HepG2 (cell line): ENCODE measurements around the gene ZNF777. TPM values are rescaled to one million over a fixed set of nuclear protein-coding genes. Genes with fewer than 3 reads are reported as not detected.

ENCODE experiments used
- EP300 ChIP-seq, 3 experiments: sonication (generic) in 1 of 3; formaldehyde crosslinking in 1 of 3; IDR thresholded peaks; 2 replicates each; pipeline versions ENCODE4 v1.5.1 to v1.6.1; 2011 to 2020; ENCODE audit warnings: low read depth in 2 of 3, low read length in 2 of 3, borderline replicate concordance in 1 of 3, improper control_type of control experiment in 1 of 3, mild to moderate bottlenecking in 1 of 3, missing genetic modification reagents in 1 of 3, moderate library complexity in 1 of 3
- FIP1L1 ChIP-seq: fragments of 200-400 bp; formaldehyde crosslinking; IDR thresholded peaks from 2 replicates; pipeline ENCODE4 v1.6.1; 2018; ENCODE audit warnings: low read depth, mild to moderate bottlenecking, low read length, moderate library complexity, borderline replicate concordance; ENCODE audit not compliant: insufficient read depth
- FOXK1 ChIP-seq: sonication (generic); formaldehyde crosslinking; IDR thresholded peaks from 2 replicates; pipeline ENCODE4 v1.4.0; 2020; ENCODE audit warnings: low read depth, missing genetic modification reagents, borderline replicate concordance
- HNRNPL ChIP-seq: fragments of 200-400 bp; formaldehyde crosslinking; IDR thresholded peaks from 2 replicates; pipeline ENCODE4 v1.6.1; 2017; ENCODE audit warnings: mild to moderate bottlenecking, low read depth, low read length
- HOXA7 ChIP-seq: sonication (generic); formaldehyde crosslinking; IDR thresholded peaks from 2 replicates; pipeline ENCODE4 v1.8.1; 2022; ENCODE audit warnings: mild to moderate bottlenecking, missing genetic modification reagents, moderate library complexity
- HOXA9 ChIP-seq: sonication (generic); formaldehyde crosslinking; IDR thresholded peaks from 2 replicates; pipeline ENCODE4 v1.8.1; 2022; ENCODE audit warnings: missing genetic modification reagents, mild to moderate bottlenecking, moderate library complexity, borderline replicate concordance
- KAT2B ChIP-seq: fragments of 150-350 bp; IDR thresholded peaks from 2 replicates; pipeline ENCODE4 v1.6.1; 2014; ENCODE audit warnings: low read depth, low read length, borderline replicate concordance
- MNT ChIP-seq: fragments of 450-650 bp; IDR thresholded peaks from 2 replicates; pipeline ENCODE4 v1.6.1; 2016
- MXD4 ChIP-seq: IDR thresholded peaks from 2 replicates; pipeline ENCODE4 v1.6.1; 2016; ENCODE audit warnings: mild to moderate bottlenecking, missing biosample characterization, missing genetic modification reagents
- NFYB ChIP-seq: sonication (generic); formaldehyde crosslinking; IDR thresholded peaks from 2 replicates; pipeline ENCODE4 v1.4.0; 2020; ENCODE audit warnings: missing genetic modification reagents
- PHF20 ChIP-seq: sonication (generic); formaldehyde crosslinking; IDR thresholded peaks from 2 replicates; pipeline ENCODE4 v1.5.0; 2020; ENCODE audit warnings: mild to moderate bottlenecking, missing genetic modification reagents
- SMARCC2 ChIP-seq: fragments of 450-650 bp; IDR thresholded peaks from 2 replicates; pipeline ENCODE4 v1.6.1; 2017; ENCODE audit warnings: antibody characterized with exemption, mild to moderate bottlenecking
- TBX2 ChIP-seq: sonication (generic); formaldehyde crosslinking; IDR thresholded peaks from 2 replicates; pipeline ENCODE4 v1.5.0; 2020; ENCODE audit warnings: missing genetic modification reagents, mild to moderate bottlenecking, borderline replicate concordance
- ZBTB4 ChIP-seq: sonication (generic); formaldehyde crosslinking; IDR thresholded peaks from 2 replicates; pipeline ENCODE4 v1.4.0; 2020; ENCODE audit warnings: missing genetic modification reagents, mild to moderate bottlenecking, borderline replicate concordance
- ZBTB44 ChIP-seq: sonication (generic); formaldehyde crosslinking; IDR thresholded peaks from 2 replicates; pipeline ENCODE4 v1.4.0; 2020; ENCODE audit warnings: missing genetic modification reagents
- ZFP90 ChIP-seq: sonication (generic); formaldehyde crosslinking; IDR thresholded peaks from 2 replicates; pipeline ENCODE4 v1.8.0; 2022; ENCODE audit warnings: missing genetic modification reagents, mild to moderate bottlenecking, inconsistent platforms, borderline replicate concordance
- ZKSCAN1 ChIP-seq: fragments of 150-350 bp; IDR thresholded peaks from 2 replicates; pipeline ENCODE4 v1.6.1; 2014; ENCODE audit warnings: low read length
- ZNF850 ChIP-seq: sonication (generic); formaldehyde crosslinking; conservative IDR thresholded peaks from 2 replicates; pipeline ENCODE4 v1.9.0; 2021; ENCODE audit warnings: mild to moderate bottlenecking, missing genetic modification reagents
- polyA plus RNA-seq, 8 experiments: library from polyadenylated mRNA; depleted of rRNA in 3 of 8; stranded (reverse) in 7 of 8; unstranded in 1 of 8; fragments of >200 nt; fragmentation: Illumina TruSeq in 4 of 8; extraction: Trizol in 4 of 8; gene quantifications; 2 replicates each; pipeline versions ENCODE4 v1.2.1 to v1.2.3, GENCODE V29; 2011 to 2016; ENCODE audit warnings: low read depth in 4 of 8, missing spikeins in 1 of 8, mixed read lengths in 1 of 8; ENCODE audit not compliant: insufficient read depth in 1 of 8
- total RNA-seq, 5 experiments: library from RNA; depleted of rRNA; stranded (reverse); fragments of >200 nt; fragmentation: Illumina TruSeq; extraction: Trizol; gene quantifications; 2 replicates each; pipeline ENCODE4 v1.2.3, GENCODE V29; 2016; ENCODE audit warnings: low read depth in 1 of 5
- TF ChIP-seq, protein P1 (sequence below): sonication (generic); formaldehyde crosslinking; IDR thresholded peaks from 2 replicates; pipeline ENCODE4 v1.5.1; 2020; ENCODE audit warnings: missing genetic modification reagents, mild to moderate bottlenecking, borderline replicate concordance

The ZNF777 gene
- total and polyA plus RNA-seq, 2 of the 13 experiments (the other 11 are each of a cell fraction or from before 2014, with no cell fraction given) = 3.8 to 6.0 TPM

GRCh38 chr7:149460493-149461277 is at the start of gene ZNF777 (continued):
- TF ChIP-seq ZBTB44 (CRISPR knock-in tag) (no peak), PHF20 (peak; percentile 46), ZBTB4 (CRISPR knock-in tag) (no peak), ZFP90 (CRISPR knock-in tag) (peak; percentile 47; the same call in 1 of the 2 replicates), NFYB (no peak), TBX2 (CRISPR knock-in tag) (peak; percentile 53; the same call in 1 of the 2 replicates), ZKSCAN1 (no peak), SMARCC2 (no peak), EP300 (IDR thresholded peaks at IDR 0.05; ENCODE audit: low read depth in 2 of 2, low read length in 2 of 2) (peak in 1 of 2 experiments; percentile 19; a peak in 1 of 4 replicates), EP300 (CRISPR knock-in tag; IDR thresholded peaks at IDR 0.05; ENCODE audit: borderline replicate concordance) (no peak), MNT (no peak), KAT2B (no peak), HOXA9 (no peak), HOXA7 (CRISPR knock-in tag) (no peak), HNRNPL (no peak), MXD4 (CRISPR knock-in tag) (0 out of 2 replicates have a peak, but pooled peaks have one; percentile 63), FOXK1 (peak; percentile 56; the same call in 1 of the 2 replicates), ZNF850 (CRISPR knock-in tag) (no peak), FIP1L1 (no peak)
- TF ChIP-seq, protein P1, sequence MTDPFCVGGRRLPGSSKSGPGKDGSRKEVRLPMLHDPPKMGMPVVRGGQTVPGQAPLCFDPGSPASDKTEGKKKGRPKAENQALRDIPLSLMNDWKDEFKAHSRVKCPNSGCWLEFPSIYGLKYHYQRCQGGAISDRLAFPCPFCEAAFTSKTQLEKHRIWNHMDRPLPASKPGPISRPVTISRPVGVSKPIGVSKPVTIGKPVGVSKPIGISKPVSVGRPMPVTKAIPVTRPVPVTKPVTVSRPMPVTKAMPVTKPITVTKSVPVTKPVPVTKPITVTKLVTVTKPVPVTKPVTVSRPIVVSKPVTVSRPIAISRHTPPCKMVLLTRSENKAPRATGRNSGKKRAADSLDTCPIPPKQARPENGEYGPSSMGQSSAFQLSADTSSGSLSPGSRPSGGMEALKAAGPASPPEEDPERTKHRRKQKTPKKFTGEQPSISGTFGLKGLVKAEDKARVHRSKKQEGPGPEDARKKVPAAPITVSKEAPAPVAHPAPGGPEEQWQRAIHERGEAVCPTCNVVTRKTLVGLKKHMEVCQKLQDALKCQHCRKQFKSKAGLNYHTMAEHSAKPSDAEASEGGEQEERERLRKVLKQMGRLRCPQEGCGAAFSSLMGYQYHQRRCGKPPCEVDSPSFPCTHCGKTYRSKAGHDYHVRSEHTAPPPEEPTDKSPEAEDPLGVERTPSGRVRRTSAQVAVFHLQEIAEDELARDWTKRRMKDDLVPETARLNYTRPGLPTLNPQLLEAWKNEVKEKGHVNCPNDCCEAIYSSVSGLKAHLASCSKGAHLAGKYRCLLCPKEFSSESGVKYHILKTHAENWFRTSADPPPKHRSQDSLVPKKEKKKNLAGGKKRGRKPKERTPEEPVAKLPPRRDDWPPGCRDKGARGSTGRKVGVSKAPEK (CRISPR knock-in tag) = peak; percentile 72; the same call in 1 of the 2 replicates
